Muscle layer of colon (tissue), 2 donors: ENCODE data around the gene OR9K2.
"Not testable (repeated sequence)": the region's sequence is repeated elsewhere in the genome, so short reads cannot be mapped to it uniquely, and the experiment has no call there.

Source experiments
- H3K27ac ChIP-seq: one replicate; pipeline ENCODE4 v1.7.0; 2013; ENCODE audit warnings: low read depth, mild to moderate bottlenecking, low read length, moderate library complexity
- H3K27me3 ChIP-seq, 2 donors: one replicate each; pipeline ENCODE4 v1.7.0; 2013; ENCODE audit warnings: low read length in 2 of 2, mild to moderate bottlenecking in 2 of 2; ENCODE audit not compliant: insufficient read depth in 2 of 2, control insufficient read depth in 1 of 2
- H3K36me3 ChIP-seq: one replicate; pipeline ENCODE4 v1.7.0; 2013; ENCODE audit warnings: mild to moderate bottlenecking, low read length; ENCODE audit not compliant: insufficient read depth
- H3K4me1 ChIP-seq: one replicate; pipeline ENCODE4 v1.7.0; 2013; ENCODE audit warnings: mild to moderate bottlenecking, low read length; ENCODE audit not compliant: insufficient read depth
- H3K4me3 ChIP-seq, 2 donors: one replicate each; pipeline ENCODE4 v1.7.0; 2013; ENCODE audit warnings: low read length in 2 of 2, low read depth in 1 of 2, mild to moderate bottlenecking in 1 of 2, moderate library complexity in 1 of 2
- H3K9ac ChIP-seq: one replicate; pipeline ENCODE4 v1.7.0; 2013; ENCODE audit warnings: low read length
- H3K9me3 ChIP-seq: one replicate; pipeline ENCODE4 v1.7.0; 2013; ENCODE audit warnings: mild to moderate bottlenecking, low read length
- donor health status: abdominal sarcoma.
- donor health status: Adenocarcinoma of cecum.

OR9K2 gene

GRCh38 chr12:55126106-55126505 lies at the start of gene OR9K2:
Gene OR9K2, plus strand, starts transcription at chr12:55126406. Its CDS starts 3,429 bp downstream, at chr12:55129835.
- H3K9ac ChIP-seq: no peak within 1 kb of the TSS
- H3K27me3 ChIP-seq: no peaks in the 10 kb centered on the region
- no peaks in the 10 kb centered on the region for H3K9me3 ChIP-seq
- H3K4me1 ChIP-seq: no peaks in the 10 kb centered on the region
- H3K4me3 ChIP-seq: no peak within 1 kb of the TSS
- no peaks in the 10 kb centered on the region for H3K36me3 ChIP-seq
- no peak within 1 kb of the TSS for H3K27ac ChIP-seq

- Histone ChIP-seq H3K9me3 (no peaks in the 10 kb centered on the region), H3K27me3 (no peaks in the 10 kb centered on the region), H3K27ac (no peak overlapping the region), H3K9ac (no peak overlapping the region), H3K4me1 (no peaks in the 10 kb centered on the region), H3K36me3 (no peaks in the 10 kb centered on the region), H3K4me3 (no peak overlapping the region)
These were observed 33.6 kb upstream of the OR9K2 start for GRCh38 chr12:55092579-55092978.

GRCh38 chr12:55112378-55112875 lies 13.8 kb upstream of the OR9K2 start:
- no peaks in the 10 kb centered on the region for H3K36me3 ChIP-seq
- no peak overlapping the region for H3K9ac ChIP-seq
- H3K27me3 ChIP-seq: no peaks in the 10 kb centered on the region
- H3K4me1 ChIP-seq: no peaks in the 10 kb centered on the region
- no peaks in the 10 kb centered on the region for H3K9me3 ChIP-seq
- H3K4me3 ChIP-seq: no peak overlapping the region
- H3K27ac ChIP-seq: no peak overlapping the region

DNA sequence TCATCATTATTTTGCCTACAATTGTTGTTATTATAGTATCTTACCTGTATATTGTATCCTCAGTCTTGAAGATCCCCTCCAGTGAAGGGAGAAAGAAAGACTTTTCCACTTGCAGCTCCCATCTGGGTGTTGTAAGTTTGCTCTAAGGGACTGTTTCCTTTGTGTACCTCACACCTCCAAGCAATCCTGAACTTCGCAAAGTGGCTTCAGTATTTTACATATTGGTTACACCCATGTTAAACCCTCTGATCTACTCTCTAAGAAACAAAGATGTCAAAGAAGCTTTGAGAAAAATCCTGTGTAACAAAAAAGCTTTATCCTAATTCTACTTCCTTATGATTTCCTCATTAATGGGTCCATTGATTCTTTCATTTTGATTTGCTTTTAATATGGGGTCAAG lies 10.1 kb upstream of the OR9K2 start:
- Histone ChIP-seq H3K4me1 (no peaks in the 10 kb centered on the region), H3K36me3 (no peaks in the 10 kb centered on the region), H3K27me3 (no peaks in the 10 kb centered on the region), H3K9ac (no peak overlapping the region), H3K4me3 (no peak overlapping the region), H3K27ac (no peak overlapping the region), H3K9me3 (no peaks in the 10 kb centered on the region)

DNA sequence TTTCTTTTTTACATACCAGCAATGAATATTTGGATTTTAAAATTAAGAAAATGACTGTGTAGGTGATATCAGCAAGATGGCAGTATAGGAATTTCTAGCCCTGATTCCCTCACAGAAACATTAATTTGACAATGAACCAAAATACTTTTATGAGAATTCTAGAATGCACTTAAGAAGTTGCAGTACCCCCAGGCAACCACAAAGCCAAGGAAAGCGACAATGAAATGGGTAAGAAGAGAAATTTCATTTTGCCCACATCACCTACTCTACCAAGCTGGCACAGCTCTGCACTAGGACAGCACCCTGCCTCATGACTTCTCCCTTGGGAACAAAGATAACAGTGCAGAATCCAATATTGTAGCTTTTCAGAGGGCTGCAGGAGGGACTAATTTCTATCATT lies 6.6 kb downstream of the OR9K2 start:
- no peak overlapping the region for H3K27ac ChIP-seq
- no peak overlapping the region for H3K9ac ChIP-seq
- H3K36me3 ChIP-seq: no peaks in the 10 kb centered on the region
- H3K27me3 ChIP-seq: no peaks in the 10 kb centered on the region
- H3K4me1 ChIP-seq: no peaks in the 10 kb centered on the region
- no peaks in the 10 kb centered on the region for H3K9me3 ChIP-seq
- H3K4me3 ChIP-seq: no peak overlapping the region

DNA sequence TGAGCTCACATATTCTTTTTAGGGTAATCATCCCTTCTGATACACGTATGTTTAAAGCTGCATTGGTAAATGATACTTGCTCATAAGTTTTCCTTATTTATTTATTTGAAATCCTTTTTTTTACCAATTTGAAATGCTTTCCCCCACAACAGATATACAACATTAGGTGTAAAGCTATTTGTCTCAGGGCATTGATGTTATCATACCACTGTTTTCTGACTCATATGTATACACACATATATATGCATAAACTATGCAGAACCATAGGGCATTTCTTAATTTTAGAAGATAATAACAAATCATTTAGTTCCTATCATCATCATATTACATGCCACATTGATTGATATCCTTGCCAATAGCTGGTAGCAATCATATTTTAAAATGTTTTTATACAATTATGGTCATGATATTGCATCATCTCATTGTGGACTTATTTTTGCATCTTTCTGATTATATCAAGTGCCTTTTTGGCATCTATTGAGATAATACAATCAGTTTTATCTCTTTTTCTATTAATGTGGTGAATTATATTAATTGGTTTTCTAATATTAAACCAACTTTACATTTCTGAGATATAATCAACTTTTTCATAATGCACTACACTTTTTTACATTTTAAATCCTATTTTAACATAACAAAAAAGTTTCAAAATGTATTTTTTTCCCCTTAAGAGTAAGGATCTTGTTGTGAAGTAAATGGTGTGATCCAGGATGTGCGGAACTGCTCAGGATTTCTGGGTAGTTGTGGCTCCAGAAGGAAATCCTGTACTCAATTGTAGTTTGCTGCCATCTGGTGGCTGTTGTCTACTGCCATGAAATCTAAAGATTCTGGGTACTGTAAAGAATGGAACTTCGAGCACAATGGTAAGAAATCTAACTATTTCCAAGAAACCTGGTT lies 16.7 kb downstream of the OR9K2 start:
- H3K27me3 ChIP-seq: no peaks in the 10 kb centered on the region

DNA sequence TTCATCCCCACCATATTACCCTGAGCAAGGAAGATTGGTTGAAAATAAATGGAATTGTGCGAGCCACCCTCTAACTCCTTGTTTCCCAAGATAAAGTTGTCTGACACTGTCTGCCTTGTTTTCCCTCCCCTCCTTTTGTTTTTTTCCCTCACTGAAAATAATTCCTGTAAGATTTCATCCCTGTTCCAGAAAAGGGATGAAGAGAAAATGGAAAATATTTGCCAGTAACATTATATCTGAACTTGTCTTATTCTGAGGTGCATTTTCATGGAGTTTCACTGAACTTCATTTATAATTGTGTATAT lies 17.3 kb downstream of the OR9K2 start:
- H3K36me3 ChIP-seq: no peaks in the 10 kb centered on the region
- no peaks in the 10 kb centered on the region for H3K4me1 ChIP-seq
- H3K9ac ChIP-seq: no peak overlapping the region
- H3K27me3 ChIP-seq: no peaks in the 10 kb centered on the region
- H3K9me3 ChIP-seq: no peaks in the 10 kb centered on the region
- no peak overlapping the region for H3K27ac ChIP-seq
- no peak overlapping the region for H3K4me3 ChIP-seq

More for the DNA sequence above, 16.7 kb downstream of the OR9K2 start:
- Histone ChIP-seq H3K4me3 (no peak overlapping the region), H3K9ac (no peak overlapping the region), H3K36me3 (no peaks in the 10 kb centered on the region), H3K27ac (no peak overlapping the region), H3K4me1 (no peaks in the 10 kb centered on the region), H3K9me3 (no peaks in the 10 kb centered on the region)

DNA sequence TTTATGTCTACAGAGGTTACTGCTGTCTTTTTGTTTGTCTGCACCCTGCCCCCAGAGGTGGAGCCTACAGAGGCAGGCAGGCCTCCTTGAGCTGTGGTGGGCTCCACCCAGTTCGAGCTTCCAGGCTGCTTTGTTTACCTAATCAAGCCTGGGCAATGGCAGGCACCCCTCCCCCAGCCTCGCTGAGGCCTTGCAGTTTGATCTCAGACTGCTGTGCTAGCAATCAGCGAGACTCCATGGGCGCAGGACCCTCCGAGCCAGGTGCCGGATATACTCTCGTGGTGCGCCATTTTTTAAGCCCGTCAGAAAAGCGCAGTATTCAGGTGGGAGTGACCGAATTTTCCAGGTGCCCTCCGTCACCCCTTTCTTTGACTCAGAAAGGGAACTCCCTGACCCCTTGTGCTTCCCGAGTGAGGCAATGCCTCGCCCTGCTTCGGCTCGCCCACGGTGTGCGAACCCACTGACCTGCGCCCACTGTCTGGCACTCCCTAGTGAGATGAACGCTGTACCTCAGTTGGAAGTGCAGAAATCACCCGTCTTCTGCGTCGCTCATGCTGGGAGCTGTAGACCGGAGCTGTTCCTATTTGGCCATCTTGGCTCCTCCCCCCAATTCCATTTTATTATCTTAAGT lies 40.9 kb downstream of the OR9K2 start:
- not testable (repeated sequence) for H3K4me3 ChIP-seq, H3K4me1 ChIP-seq, H3K9ac ChIP-seq, H3K27ac ChIP-seq, H3K9me3 ChIP-seq, H3K36me3 ChIP-seq, H3K27me3 ChIP-seq

- Histone ChIP-seq H3K27me3 (no peaks in the 10 kb centered on the region), H3K36me3 (no peaks in the 10 kb centered on the region), H3K4me3 (no peak overlapping the region), H3K27ac (no peak overlapping the region), H3K4me1 (no peaks in the 10 kb centered on the region), H3K9ac (no peak overlapping the region), H3K9me3 (no peaks in the 10 kb centered on the region)
These were observed 45.2 kb downstream of the OR9K2 start for GRCh38 chr12:55171445-55171844.

DNA sequence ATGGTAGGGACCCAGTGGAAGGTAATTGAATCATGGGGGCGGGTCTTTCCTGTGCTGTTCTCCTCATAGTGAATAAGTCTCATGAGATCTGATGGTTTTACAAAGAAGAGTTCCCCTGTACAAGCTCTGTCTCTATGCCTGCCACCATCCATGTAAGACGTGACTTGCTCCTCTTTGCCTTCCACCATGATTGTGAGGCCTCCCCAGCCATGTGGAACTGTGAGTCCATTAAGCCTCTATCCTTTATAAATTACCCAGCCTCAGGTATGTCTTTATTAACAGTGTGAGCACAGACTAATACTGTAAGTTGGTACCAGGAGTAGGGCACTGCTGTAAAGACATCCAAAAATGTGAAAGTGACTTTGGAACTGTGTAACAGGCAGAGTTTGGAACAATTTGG lies 45.6 kb downstream of the OR9K2 start:
- not testable (repeated sequence) for H3K9me3 ChIP-seq, H3K4me3 ChIP-seq, H3K9ac ChIP-seq, H3K27me3 ChIP-seq, H3K4me1 ChIP-seq, H3K27ac ChIP-seq, H3K36me3 ChIP-seq

- H3K27ac ChIP-seq: no peak overlapping the region
- no peaks in the 10 kb centered on the region for H3K9me3 ChIP-seq
- H3K36me3 ChIP-seq: no peaks in the 10 kb centered on the region
- H3K4me1 ChIP-seq: no peaks in the 10 kb centered on the region
- H3K9ac ChIP-seq: no peak overlapping the region
- no peaks in the 10 kb centered on the region for H3K27me3 ChIP-seq
- H3K4me3 ChIP-seq: no peak overlapping the region
These were observed 46.5 kb downstream of the OR9K2 start for GRCh38 chr12:55172686-55173085.

GRCh38 chr12:55173456-55173855 lies 47.2 kb downstream of the OR9K2 start:
- Histone ChIP-seq H3K4me1 (no peaks in the 10 kb centered on the region), H3K9me3 (no peaks in the 10 kb centered on the region), H3K9ac (no peak overlapping the region), H3K27ac (no peak overlapping the region), H3K36me3 (no peaks in the 10 kb centered on the region), H3K4me3 (no peak overlapping the region), H3K27me3 (no peaks in the 10 kb centered on the region)
